AG09319 (cell line): Measurements from ENCODE around the gene MEP1A.
"Not testable (repeated sequence)": the region's sequence is repeated elsewhere in the genome, so short reads cannot be mapped to it uniquely, and the experiment has no call there.

ENCODE experiments used
- DNase-seq: peaks from one replicate; pipeline ENCODE4 v3.0.0-alpha.2; 2010; ENCODE audit warnings: low read depth; ENCODE audit errors: extremely low read depth
- CTCF ChIP-seq: IDR thresholded peaks from 2 replicates; pipeline ENCODE4 v1.5.1; 2011; ENCODE audit warnings: low read depth, mild to moderate bottlenecking, inconsistent platforms, low read length, moderate library complexity

MEP1A gene

GRCh38 chr6:46816626-46817025 lies 23.4 kb downstream of the MEP1A start:
- no peak for DNase-seq

GRCh38 chr6:46819561-46819960 lies 26.4 kb downstream of the MEP1A start:
- TF ChIP-seq CTCF: no peak
- DNase-seq: no peak

More at GRCh38 chr6:46816626-46817025, 23.4 kb downstream of the MEP1A start:
- no peak for TF ChIP-seq CTCF

GRCh38 chr6:46821458-46821881 lies 28.3 kb downstream of the MEP1A start:
- no peak for DNase-seq
- TF ChIP-seq CTCF: no peak

- no peak for TF ChIP-seq CTCF
- DNase-seq: no peak
Observed at GRCh38 chr6:46828939-46829338, 35.8 kb downstream of the MEP1A start.

GRCh38 chr6:46832816-46833215 lies 39.6 kb downstream of the MEP1A start:
- no peak for DNase-seq
- TF ChIP-seq CTCF: no peak

- DNase-seq: not testable (repeated sequence)
Observed at GRCh38 chr6:46834257-46834916, 41.2 kb downstream of the MEP1A start.

- DNase-seq: not testable (repeated sequence)
Observed at GRCh38 chr6:46834991-46835390, 41.8 kb downstream of the MEP1A start.

GRCh38 chr6:46838033-46838432 lies 44.8 kb downstream of the MEP1A start:
- TF ChIP-seq CTCF: no peak

GRCh38 chr6:46842252-46842846 lies 49.2 kb downstream of the MEP1A start:
- not testable (repeated sequence) for DNase-seq

More at GRCh38 chr6:46838033-46838432, 44.8 kb downstream of the MEP1A start:
- no peak for DNase-seq
